Measurements from ENCODE around the gene EGR4. TPM values are rescaled to one million over a fixed set of nuclear protein-coding genes. Genes with fewer than 3 reads are reported as not detected.
"Not testable (repeated sequence)": the region's sequence is repeated elsewhere in the genome, so short reads cannot be mapped to it uniquely, and the experiment has no call there.

The EGR4 gene
- total RNA-seq, 1 donor from 2014 or later: not detected

DNA sequence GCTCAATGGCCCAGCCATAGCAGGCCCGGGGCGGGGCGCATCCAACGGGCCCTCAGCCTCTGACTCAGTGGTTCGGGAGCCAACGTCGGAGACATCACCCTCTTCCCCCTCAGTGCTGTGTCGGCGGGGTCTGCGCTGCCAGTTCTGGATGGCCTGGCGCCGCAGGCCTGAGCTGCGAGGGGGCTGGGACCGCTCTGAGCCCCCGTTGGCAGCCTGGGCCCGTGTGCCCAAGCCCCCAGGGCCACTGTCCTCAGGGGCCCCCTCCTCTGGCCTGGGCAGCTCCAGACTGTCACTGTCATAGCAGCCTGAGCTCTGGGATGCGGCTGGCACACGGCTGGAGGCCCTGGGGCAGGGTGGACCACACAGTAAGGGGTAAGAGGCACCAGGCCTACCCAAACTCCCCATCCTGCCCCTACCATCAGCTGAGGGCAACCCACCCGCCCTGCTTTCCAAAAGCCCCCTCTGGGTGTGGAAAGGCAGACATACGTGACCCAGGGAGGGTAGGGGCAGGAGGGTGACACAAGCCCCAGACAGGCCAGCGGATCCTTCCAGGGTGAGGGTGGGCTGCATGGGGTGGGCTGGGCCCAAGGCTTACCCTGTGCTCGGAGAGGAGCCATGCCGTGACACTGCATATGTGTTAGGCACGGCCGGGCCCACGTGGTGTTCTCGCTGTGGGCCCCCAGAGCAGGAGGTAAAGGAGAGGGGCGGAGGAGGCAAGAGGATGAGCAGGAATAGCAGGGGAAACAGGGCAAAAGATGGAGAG is 27.9 kb downstream of the EGR4 start:
- H3K27ac ChIP-seq: no peak overlapping the region
- ATAC-seq (no peak), DNase-seq (no peak)
- TF ChIP-seq CTCF (IDR thresholded peaks at IDR 0.05): no peak
- H3K36me3 ChIP-seq: no peaks in the 10 kb centered on the region
- H3K4me1 ChIP-seq: no peaks in the 10 kb centered on the region
- peaks cover 32% of the 10 kb centered on the region for H3K27me3 ChIP-seq (ENCODE audit: low read depth)
- H3K4me3 ChIP-seq: no peak overlapping the region
- H3K9me3 ChIP-seq: no peaks in the 10 kb centered on the region
- intact Hi-C loops (cut with DNase I): no loop called here

- ATAC-seq (no peak), DNase-seq (no peak)
- no peak for TF ChIP-seq CTCF (IDR thresholded peaks at IDR 0.05)
- intact Hi-C loops (cut with DNase I): no loop called here
- Histone ChIP-seq H3K4me1 (no peaks in the 10 kb centered on the region), H3K4me3 (no peak overlapping the region), H3K27me3 (ENCODE audit: low read depth) (peaks cover 32% of the 10 kb centered on the region), H3K9me3 (no peaks in the 10 kb centered on the region), H3K36me3 (no peaks in the 10 kb centered on the region), H3K27ac (no peak overlapping the region)
Measured at GRCh38 chr2:73264783-73265182, 28.6 kb downstream of the EGR4 start.

GRCh38 chr2:73264332-73264606 is 29.1 kb downstream of the EGR4 start:
- Histone ChIP-seq H3K4me3 (no peak overlapping the region), H3K9me3 (no peaks in the 10 kb centered on the region), H3K36me3 (no peaks in the 10 kb centered on the region), H3K27me3 (ENCODE audit: low read depth) (peaks cover 32% of the 10 kb centered on the region), H3K27ac (no peak overlapping the region), H3K4me1 (no peaks in the 10 kb centered on the region)
- DNase-seq (no peak), ATAC-seq (no peak)
- intact Hi-C loops (cut with DNase I): no loop called here
- no peak for TF ChIP-seq CTCF (IDR thresholded peaks at IDR 0.05)

- no peak for DNase-seq
Measured at GRCh38 chr2:73263540-73264331, 29.6 kb downstream of the EGR4 start.

DNA sequence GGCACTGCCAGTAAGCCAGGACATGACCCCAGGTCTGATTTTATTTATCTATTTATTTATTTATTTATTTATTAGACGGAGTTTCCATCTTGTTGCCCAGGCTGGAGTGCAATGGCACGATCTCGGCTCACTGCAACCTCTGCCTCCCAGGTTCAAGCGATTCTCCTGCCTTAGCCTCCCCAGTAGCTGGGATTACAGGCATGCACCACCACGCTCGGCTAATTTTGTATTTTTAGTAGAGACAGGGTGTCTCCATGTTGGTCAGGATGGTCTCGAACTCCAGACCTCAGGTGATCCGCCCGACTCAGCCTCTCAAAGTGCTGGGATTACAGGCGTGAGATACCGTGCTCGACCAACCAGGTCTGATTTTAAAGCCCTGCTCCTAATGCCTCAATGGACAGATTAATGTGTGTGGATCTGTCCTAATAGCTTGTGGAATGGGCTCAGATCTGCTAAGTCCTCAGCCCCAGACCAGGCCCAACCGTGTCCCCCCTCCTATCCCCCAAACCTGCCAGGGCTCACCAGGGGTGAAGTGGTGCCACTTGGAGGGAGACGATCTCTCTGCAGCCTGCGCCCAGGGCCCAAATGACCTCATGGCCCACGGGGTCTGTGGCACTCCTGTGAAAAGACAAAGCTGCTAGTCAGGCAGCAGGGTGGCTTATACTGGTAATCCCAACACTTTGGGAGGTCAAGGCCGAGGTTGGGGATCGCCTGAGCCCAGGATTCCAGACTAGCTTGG is 30.5 kb downstream of the EGR4 start:
- H3K9me3 ChIP-seq; H3K36me3 ChIP-seq; H3K4me1 ChIP-seq; DNase-seq; ATAC-seq; H3K27ac ChIP-seq; H3K4me3 ChIP-seq; intact Hi-C loops (cut with DNase I): not testable (repeated sequence)
- H3K27me3 ChIP-seq (ENCODE audit: low read depth): peaks cover 24% of the 10 kb centered on the region

More at GRCh38 chr2:73263540-73264331, 29.6 kb downstream of the EGR4 start:
- intact Hi-C loops (cut with DNase I): no loop called here
- no peaks in the 10 kb centered on the region for H3K4me1 ChIP-seq
- H3K4me3 ChIP-seq: no peak overlapping the region
- H3K9me3 ChIP-seq: no peaks in the 10 kb centered on the region
- TF ChIP-seq CTCF (IDR thresholded peaks at IDR 0.05): no peak
- no peak overlapping the region for H3K27ac ChIP-seq
- H3K36me3 ChIP-seq: no peaks in the 10 kb centered on the region
- ATAC-seq: no peak
- peaks cover 28% of the 10 kb centered on the region for H3K27me3 ChIP-seq (ENCODE audit: low read depth)
